Daoy (cell line): ENCODE measurements around the gene CNTNAP3B. TPM values are rescaled to one million over a fixed set of nuclear protein-coding genes. Genes with fewer than 3 reads are reported as not detected.
"Not testable (repeated sequence)": the region's sequence is repeated elsewhere in the genome, so short reads cannot be mapped to it uniquely, and the experiment has no call there.

ENCODE experiments used
- DNase-seq: peaks from one replicate; pipeline ENCODE4 v3.0.0-alpha.2; 2015; ENCODE audit warnings: low read depth
- total RNA-seq: library from RNA; depleted of rRNA; stranded (reverse); fragments of >200 nt; shearing (Covaris generic); gene quantifications from 2 replicates; pipeline ENCODE4 v1.2.3, GENCODE V29; 2014; rRNA removed

Gene CNTNAP3B
- total RNA-seq, 1 experiment from 2014 or later: 11.8 TPM

DNA sequence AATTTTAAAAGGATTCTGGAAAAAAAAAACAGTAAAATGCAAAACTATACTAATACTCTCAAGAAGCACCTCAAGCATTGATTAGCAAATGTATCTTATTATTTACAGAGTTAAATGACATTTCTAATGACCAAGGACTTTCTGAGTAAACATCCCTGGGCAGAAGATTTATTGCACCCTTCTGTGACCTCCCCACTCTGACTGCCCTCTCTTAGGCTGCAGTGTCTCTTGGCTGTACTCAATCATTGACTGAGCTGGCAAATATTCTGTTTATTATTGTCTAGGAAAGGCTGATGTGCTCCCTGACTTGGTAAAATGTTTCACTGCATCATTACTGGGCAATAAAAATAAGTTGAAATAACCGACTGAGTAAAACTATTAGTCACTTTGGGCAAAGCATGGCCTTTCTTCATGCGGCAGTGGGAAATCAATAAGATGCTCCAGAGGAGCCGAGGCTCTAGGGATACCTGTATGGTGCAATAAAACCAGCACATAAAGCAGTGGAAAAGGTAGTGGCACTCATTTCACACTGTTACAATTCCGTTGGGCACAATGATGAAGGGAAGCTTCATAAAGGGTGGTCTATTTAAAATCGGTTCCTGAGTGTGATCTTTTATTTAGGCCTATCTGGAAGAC is 151.1 kb downstream of the CNTNAP3B start:
- not testable (repeated sequence) for DNase-seq

- not testable (repeated sequence) for DNase-seq
Measured at GRCh38 chr9:41974906-41975305, 154.3 kb downstream of the CNTNAP3B start.

GRCh38 chr9:41953007-41953406 is 176.2 kb downstream of the CNTNAP3B start:
- not testable (repeated sequence) for DNase-seq

GRCh38 chr9:41941738-41942137 is 187.5 kb downstream of the CNTNAP3B start:
- DNase-seq: peak; percentile 0

DNA sequence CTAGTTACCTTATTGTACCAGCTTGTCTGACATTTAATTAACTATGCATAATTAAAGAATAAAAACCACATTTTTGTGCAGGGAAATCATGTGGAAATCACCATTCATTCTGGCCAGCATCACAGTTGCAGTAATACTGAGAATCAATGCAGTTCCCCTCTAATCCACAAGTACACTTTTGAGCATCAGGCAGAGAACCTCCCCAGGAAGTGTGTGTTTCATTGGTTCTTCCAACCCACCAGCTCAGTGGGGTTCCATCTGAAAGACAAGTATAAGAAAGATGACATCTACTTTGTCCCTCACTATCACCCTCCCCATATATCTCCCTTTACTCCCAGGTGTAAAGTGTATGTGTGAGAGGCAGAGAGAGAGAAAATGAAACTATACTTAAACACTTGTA is 191.1 kb downstream of the CNTNAP3B start:
- not testable (repeated sequence) for DNase-seq

DNA sequence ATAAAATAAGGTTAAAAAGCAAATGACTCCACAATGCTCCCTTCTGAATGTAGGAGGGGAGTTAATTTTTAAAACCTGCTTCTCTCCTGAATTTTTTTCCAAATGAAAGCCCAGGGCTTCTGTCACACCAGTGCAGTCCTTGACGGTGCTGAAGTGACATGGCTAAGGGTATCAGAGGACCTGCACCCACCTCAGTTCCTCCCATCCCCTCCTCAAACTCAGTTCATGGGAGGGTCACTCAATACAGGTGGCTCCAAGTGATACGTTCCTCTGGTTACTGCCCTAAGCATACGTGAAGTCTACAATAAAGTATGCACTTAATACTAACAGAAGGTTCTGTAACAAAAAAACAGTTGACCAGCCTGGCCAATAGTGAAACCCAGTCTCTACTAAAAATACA is 193.5 kb downstream of the CNTNAP3B start:
- not testable (repeated sequence) for DNase-seq

GRCh38 chr9:41929172-41929571 is 200.1 kb downstream of the CNTNAP3B start:
- not testable (repeated sequence) for DNase-seq

DNA sequence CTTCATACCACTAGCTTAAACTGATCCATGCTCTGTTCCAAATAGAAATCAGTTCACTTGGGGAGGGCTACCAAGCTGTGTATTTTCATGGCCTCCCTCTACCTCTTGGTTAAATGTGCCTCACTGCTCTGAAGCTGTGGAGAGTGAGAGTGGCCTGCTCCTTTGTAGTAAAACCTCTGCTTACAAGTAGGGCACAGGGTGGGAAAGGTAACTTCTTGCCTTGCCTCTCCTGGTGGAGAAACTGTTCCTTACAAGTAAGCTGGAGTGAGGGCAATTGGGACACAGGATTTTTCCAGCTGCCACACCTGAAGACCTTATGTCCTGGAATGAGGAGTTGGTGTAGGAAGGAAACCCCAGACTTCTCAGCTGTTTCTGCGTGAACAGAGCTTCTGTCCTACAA is 211.9 kb downstream of the CNTNAP3B start:
- DNase-seq: not testable (repeated sequence)

DNA sequence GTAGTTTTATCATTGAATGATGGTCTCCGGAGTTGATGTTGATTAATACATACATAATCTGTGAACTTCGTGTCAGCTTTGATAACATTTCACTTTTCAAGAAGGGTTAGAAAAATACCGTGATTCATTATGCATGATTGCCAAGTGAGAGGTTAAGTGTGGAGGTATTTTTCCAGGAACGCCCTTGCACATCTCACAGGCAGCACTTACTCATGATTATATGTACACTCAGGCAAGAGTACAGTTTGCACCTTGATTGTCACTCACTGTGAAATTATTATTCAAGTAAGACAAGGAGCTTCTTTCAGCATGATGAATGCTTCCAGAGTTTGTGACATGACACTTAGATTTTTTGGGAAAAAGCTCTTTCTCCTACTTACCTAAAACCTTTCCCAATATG is 223.7 kb downstream of the CNTNAP3B start:
- DNase-seq: not testable (repeated sequence)

GRCh38 chr9:41902762-41903161 is 226.5 kb downstream of the CNTNAP3B start:
- not testable (repeated sequence) for DNase-seq

DNA sequence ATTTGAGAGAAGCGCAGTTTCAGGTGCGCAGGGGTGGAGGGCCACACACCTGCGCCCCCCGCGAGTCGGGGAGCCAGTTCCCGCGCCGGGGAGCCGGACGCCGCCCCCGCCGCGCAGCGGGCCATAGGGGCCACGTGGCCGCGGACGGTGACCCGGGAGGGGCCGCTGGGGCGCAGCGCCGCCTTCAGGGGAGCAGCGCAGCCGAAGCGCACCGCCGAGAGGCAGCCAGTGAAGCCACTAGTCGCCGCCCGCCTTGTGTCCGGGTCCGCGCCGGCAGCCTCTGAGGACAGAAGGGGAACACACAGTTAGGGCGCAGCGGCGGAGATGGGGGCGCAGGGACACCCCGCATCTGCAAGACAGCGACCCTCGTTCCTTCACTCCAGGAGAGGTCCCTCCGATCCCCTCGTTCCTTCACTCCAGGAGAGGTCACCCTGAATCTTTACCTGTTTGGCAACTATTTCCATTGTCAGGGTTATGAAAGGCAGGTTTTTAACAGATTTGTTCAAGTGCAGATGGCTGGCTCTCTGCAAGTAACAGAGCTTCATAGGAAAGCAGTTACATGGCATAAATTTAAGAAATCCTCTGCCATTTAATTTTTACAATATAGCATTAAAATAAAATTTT is 230.4 kb downstream of the CNTNAP3B start:
- DNase-seq: not testable (repeated sequence)

DNA sequence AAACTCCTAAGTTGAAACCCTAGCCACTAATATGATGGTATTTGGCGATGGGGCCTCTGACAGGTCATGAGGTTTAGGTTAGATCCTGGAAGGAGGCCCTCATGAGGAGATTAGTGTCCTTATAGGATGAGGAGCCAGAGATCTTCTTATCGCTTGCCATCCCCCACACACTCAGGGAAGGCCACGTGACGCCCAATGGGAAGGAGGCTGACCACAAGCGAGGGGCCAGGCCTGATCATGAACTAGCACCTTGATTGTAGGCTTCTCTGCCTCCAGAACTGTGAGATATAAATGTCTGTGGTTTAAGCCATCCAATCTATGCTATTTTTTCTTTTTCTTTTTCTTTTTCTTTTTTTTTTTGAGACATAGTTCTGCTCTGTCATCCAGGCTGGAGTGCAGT is 254.7 kb downstream of the CNTNAP3B start:
- not testable (repeated sequence) for DNase-seq

DNA sequence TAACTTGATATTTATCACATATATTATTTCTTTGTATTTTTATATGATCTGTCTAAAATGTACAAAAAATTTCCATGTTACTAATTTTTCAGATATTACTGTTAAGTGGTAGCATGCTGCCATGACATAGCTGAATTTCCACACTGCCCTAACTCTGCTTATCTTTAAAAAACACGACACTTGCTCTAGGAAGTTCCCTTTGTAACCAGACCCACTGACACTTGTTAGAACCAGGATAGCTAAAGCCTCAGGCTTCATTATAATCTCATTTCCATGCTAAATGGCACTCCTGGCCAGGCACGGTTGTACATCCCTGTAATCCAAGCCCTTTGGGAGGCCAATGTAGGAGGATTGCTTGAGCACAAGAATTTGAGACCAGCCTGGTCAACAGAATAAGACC is 273.8 kb downstream of the CNTNAP3B start:
- DNase-seq: not testable (repeated sequence)

- not testable (repeated sequence) for DNase-seq
Measured at GRCh38 chr9:41851848-41852740, 277.1 kb downstream of the CNTNAP3B start.

- not testable (repeated sequence) for DNase-seq
Measured at GRCh38 chr9:41847829-41848228, 281.4 kb downstream of the CNTNAP3B start.

Other genes with a start within 250 kb of the CNTNAP3B start
- not detected in 2 replicates for gene SPATA31A6, start 54.2 kb upstream of the CNTNAP3B start, total RNA-seq